GM12891 (cell line): ENCODE data around the gene TBC1D2.

Experiments
- POLR2AphosphoS5 ChIP-seq: IDR thresholded peaks from 2 replicates; pipeline ENCODE4 v1.6.1; 2011; ENCODE audit warnings: low read depth, low read length, control low read depth
- TAF1 ChIP-seq: IDR thresholded peaks from 2 replicates; pipeline ENCODE4 v1.6.1; 2011; ENCODE audit warnings: low read depth, low read length, control low read depth

DNA sequence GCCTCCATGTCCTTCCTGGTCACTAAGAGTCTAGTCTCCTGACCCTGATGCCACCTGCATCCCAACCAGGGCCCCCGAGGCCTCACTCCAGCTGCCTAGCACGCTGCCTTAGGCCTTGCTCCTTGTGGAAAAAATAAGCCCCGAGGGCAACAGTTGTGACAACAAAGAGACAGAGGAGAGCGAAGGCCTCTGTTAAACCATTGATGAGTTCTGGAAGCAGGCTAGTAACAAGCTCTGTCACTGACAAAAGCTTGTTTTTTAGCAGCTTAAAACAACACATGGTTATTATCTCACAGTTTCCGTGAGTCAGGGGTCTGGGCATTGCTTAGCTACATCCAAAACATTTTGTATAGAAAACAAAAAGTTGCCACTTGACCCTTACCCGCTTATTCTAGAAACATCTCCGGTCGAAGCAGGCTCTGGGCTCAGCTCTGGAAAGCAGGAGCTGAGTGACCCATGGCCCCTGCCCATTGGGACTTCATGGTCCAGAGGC is 48.2 kb upstream of the TBC1D2 start:
- TF ChIP-seq POLR2AphosphoS5: no peak
- TF ChIP-seq TAF1: no peak
